GM12878 (cell line): ENCODE data around the gene SYNPR.

ENCODE experiments used
- BHLHE40 ChIP-seq, 2 experiments: fragments of 450-650 bp in 1 of 2; IDR thresholded peaks; 2 replicates each; pipeline ENCODE4 v1.6.1; 2011 to 2017; ENCODE audit warnings: low read depth in 2 of 2, borderline replicate concordance in 1 of 2, improper control_type of control experiment in 1 of 2, low read length in 1 of 2, mild to moderate bottlenecking in 1 of 2
- BRCA1 ChIP-seq: IDR thresholded peaks from 2 replicates; pipeline ENCODE4 v1.6.1; 2011; ENCODE audit warnings: low read depth, low read length, improper control_type of control experiment
- EP300 ChIP-seq, 2 experiments: fragments of 150-350 bp in 1 of 2; IDR thresholded peaks; 2 replicates each; pipeline ENCODE4 v1.6.1; 2011 to 2012; ENCODE audit warnings: low read depth in 2 of 2, low read length in 2 of 2, borderline replicate concordance in 1 of 2, improper control_type of control experiment in 1 of 2, inconsistent platforms in 1 of 2; ENCODE audit not compliant: control insufficient read depth in 1 of 2
- ETV6 ChIP-seq, 2 experiments: fragments of 450-650 bp in 1 of 2; IDR thresholded peaks in 1 of 2; conservative IDR thresholded peaks in 1 of 2; 2 replicates each; pipeline ENCODE4 v1.6.1; 2014; ENCODE audit warnings: antibody characterized with exemption in 1 of 2, borderline replicate concordance in 1 of 2, low read depth in 1 of 2, mild to moderate bottlenecking in 1 of 2, moderate library complexity in 1 of 2
- EZH2 ChIP-seq: IDR thresholded peaks from 2 replicates; pipeline ENCODE4 v1.6.1; 2012; ENCODE audit warnings: low read depth, mild to moderate bottlenecking, control low read depth, inconsistent platforms, low read length, borderline replicate concordance; ENCODE audit not compliant: control insufficient read depth
- GATAD2B ChIP-seq: fragments of 450-650 bp; conservative IDR thresholded peaks from 2 replicates; pipeline ENCODE4 v1.6.1; 2017; ENCODE audit warnings: low read depth, mild to moderate bottlenecking, moderate library complexity
- NFXL1 ChIP-seq: fragments of 450-650 bp; IDR thresholded peaks from 2 replicates; pipeline ENCODE4 v1.6.1; 2017; ENCODE audit warnings: antibody characterized with exemption, mild to moderate bottlenecking, borderline replicate concordance
- NFYA ChIP-seq: IDR thresholded peaks from 2 replicates; pipeline ENCODE4 v1.6.1; 2011; ENCODE audit warnings: low read depth, mild to moderate bottlenecking, low read length, improper control_type of control experiment, borderline replicate concordance
- POLR2A ChIP-seq: IDR thresholded peaks from 2 replicates; pipeline ENCODE4 v1.6.1; 2011; ENCODE audit warnings: low read depth, mild to moderate bottlenecking, low read length
- SUZ12 ChIP-seq: fragments of 200-600 bp; sonication (generic); IDR thresholded peaks from one replicate; pipeline ENCODE4 v1.6.1; 2018; ENCODE audit warnings: antibody characterized with exemption, mild to moderate bottlenecking; ENCODE audit not compliant: unreplicated experiment
- TCF3 ChIP-seq: IDR thresholded peaks from 2 replicates; pipeline ENCODE4 v1.6.1; 2012; ENCODE audit warnings: low read depth, mild to moderate bottlenecking, low read length, borderline replicate concordance; ENCODE audit not compliant: insufficient read depth
- TF ChIP-seq, protein P1 (sequence below), 3 experiments: IDR thresholded peaks in 2 of 3; conservative IDR thresholded peaks in 1 of 3; 2 replicates each; pipeline ENCODE4 v1.5.1; 2011; ENCODE audit warnings: low read depth in 3 of 3, low read length in 3 of 3, mild to moderate bottlenecking in 3 of 3, control low read depth in 2 of 3, moderate library complexity in 2 of 3, inconsistent platforms in 1 of 3, mixed read lengths in 1 of 3; ENCODE audit not compliant: control insufficient read depth in 2 of 3, insufficient read depth in 1 of 3; ENCODE audit errors: extremely low read depth in 1 of 3
- TF ChIP-seq, protein P2 (sequence below): IDR thresholded peaks from 2 replicates; pipeline ENCODE4 v1.6.1; 2012; ENCODE audit warnings: low read depth, low read length, improper control_type of control experiment

DNA sequence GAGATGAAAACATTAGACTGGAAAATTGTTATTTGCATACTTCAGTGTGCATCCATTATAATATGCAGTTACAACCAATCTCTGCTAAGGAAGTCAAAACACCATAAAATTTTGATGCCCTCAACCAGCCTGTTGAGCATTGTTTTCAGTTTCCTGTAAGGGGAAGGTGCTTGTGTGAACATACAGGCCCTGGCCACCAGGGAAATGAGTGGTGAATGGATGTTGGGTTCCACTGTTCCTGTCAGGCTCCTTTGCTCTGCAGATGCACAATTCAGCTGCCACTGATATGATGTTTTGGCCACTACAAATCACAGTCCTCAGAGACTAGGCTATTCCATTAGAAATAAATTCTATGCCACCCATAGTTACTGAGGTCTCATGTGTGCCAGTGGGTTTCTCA lies 184.6 kb downstream of the SYNPR start:
- TF ChIP-seq BHLHE40 (IDR thresholded peaks at IDR 0.05; ENCODE audit: borderline replicate concordance in 1 of 2, low read depth in 2 of 2, low read length in 1 of 2): no peak
- TF ChIP-seq NFXL1: no peak
- TF ChIP-seq GATAD2B: no peak
- TF ChIP-seq POLR2A: no peak
- TF ChIP-seq, protein P1, sequence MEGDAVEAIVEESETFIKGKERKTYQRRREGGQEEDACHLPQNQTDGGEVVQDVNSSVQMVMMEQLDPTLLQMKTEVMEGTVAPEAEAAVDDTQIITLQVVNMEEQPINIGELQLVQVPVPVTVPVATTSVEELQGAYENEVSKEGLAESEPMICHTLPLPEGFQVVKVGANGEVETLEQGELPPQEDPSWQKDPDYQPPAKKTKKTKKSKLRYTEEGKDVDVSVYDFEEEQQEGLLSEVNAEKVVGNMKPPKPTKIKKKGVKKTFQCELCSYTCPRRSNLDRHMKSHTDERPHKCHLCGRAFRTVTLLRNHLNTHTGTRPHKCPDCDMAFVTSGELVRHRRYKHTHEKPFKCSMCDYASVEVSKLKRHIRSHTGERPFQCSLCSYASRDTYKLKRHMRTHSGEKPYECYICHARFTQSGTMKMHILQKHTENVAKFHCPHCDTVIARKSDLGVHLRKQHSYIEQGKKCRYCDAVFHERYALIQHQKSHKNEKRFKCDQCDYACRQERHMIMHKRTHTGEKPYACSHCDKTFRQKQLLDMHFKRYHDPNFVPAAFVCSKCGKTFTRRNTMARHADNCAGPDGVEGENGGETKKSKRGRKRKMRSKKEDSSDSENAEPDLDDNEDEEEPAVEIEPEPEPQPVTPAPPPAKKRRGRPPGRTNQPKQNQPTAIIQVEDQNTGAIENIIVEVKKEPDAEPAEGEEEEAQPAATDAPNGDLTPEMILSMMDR (IDR thresholded peaks at IDR 0.05 in 2 of 3, conservative IDR thresholded peaks at IDR 0.05 in 1 of 3; ENCODE audit: control insufficient read depth in 2 of 3, extremely low read depth in 1 of 3, insufficient read depth in 1 of 3, low read depth in 3 of 3, low read length in 3 of 3): no peak
- no peak for TF ChIP-seq EP300 (IDR thresholded peaks at IDR 0.05; ENCODE audit: borderline replicate concordance in 1 of 2, control insufficient read depth in 1 of 2, low read depth in 2 of 2, low read length in 2 of 2)
- no peak for TF ChIP-seq TCF3
- no peak for TF ChIP-seq SUZ12
- no peak for TF ChIP-seq BRCA1
- no peak for TF ChIP-seq EZH2
- no peak for TF ChIP-seq ETV6 (conservative IDR thresholded peaks at IDR 0.05 in 1 of 2, IDR thresholded peaks at IDR 0.05 in 1 of 2; ENCODE audit: borderline replicate concordance in 1 of 2, low read depth in 1 of 2)
- TF ChIP-seq, protein P2, sequence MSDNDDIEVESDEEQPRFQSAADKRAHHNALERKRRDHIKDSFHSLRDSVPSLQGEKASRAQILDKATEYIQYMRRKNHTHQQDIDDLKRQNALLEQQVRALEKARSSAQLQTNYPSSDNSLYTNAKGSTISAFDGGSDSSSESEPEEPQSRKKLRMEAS: no peak
- TF ChIP-seq NFYA: no peak
